ENCODE results near the gene FRAT1. TPM values are rescaled to one million over a fixed set of nuclear protein-coding genes. Genes with fewer than 3 reads are reported as not detected.

FRAT1 gene
- total RNA-seq, 4 donors from 2014 or later: 4.2 to 22.9 (median 5.9) TPM

GRCh38 chr10:97297556-97298222 lies 21.4 kb upstream of the FRAT1 start:
- TF ChIP-seq, protein P1, sequence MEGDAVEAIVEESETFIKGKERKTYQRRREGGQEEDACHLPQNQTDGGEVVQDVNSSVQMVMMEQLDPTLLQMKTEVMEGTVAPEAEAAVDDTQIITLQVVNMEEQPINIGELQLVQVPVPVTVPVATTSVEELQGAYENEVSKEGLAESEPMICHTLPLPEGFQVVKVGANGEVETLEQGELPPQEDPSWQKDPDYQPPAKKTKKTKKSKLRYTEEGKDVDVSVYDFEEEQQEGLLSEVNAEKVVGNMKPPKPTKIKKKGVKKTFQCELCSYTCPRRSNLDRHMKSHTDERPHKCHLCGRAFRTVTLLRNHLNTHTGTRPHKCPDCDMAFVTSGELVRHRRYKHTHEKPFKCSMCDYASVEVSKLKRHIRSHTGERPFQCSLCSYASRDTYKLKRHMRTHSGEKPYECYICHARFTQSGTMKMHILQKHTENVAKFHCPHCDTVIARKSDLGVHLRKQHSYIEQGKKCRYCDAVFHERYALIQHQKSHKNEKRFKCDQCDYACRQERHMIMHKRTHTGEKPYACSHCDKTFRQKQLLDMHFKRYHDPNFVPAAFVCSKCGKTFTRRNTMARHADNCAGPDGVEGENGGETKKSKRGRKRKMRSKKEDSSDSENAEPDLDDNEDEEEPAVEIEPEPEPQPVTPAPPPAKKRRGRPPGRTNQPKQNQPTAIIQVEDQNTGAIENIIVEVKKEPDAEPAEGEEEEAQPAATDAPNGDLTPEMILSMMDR (IDR thresholded peaks at IDR 0.05): no peak
- DNase-seq (ENCODE audit: low spot score) (no peak), ATAC-seq (ENCODE audit: low FRiP score) (peak; percentile 51)

- DNase-seq (ENCODE audit: low spot score): no peak
- ATAC-seq (ENCODE audit: low FRiP score): no peak
- TF ChIP-seq, protein P1 (IDR thresholded peaks at IDR 0.05): no peak
These were observed 20.9 kb upstream of the FRAT1 start for GRCh38 chr10:97298223-97298571.

- ATAC-seq (ENCODE audit: low FRiP score) (no peak), DNase-seq (ENCODE audit: low spot score) (no peak)
- TF ChIP-seq, protein P1 (IDR thresholded peaks at IDR 0.05): no peak
These were observed 18.1 kb upstream of the FRAT1 start for GRCh38 chr10:97300980-97301379.

DNA sequence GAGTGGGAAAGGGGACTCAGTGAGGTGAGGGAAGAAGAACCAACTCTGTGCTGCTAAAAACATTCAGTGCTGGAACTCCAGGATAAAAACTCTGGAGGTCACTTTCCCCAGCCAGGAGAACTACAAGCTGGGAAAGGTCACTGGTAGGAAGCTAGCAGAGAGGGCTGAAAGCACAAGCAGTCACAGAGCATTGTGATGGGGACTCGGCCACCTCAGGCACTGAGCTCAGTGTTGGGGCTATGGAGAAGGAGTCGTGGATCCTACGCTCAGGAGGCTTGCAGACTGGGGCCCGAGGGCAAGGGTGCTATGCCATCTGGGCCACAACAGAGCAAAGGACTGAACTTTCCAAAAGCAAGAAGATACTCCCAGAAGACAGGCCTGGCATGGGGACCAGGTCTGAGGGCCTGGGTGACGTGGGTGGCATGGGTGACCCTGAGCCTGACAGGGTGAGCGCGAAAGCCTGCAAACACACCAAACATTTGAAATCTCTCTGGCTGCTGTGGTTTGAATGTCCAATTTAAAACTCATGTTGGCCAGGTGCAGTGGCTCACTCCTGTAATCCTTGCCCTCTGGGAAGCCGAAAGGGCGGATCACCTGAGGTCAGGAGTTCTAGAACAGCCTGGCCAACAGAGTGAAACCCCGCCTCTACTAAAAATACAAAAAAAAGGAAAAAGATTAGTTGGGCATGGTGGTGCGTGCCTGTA lies 16.8 kb upstream of the FRAT1 start:
- TF ChIP-seq, protein P1 (IDR thresholded peaks at IDR 0.05): no peak
- no peak for DNase-seq (ENCODE audit: low spot score)

GRCh38 chr10:97307441-97307840 lies 11.6 kb upstream of the FRAT1 start:
- peak; percentile 57 for ATAC-seq (ENCODE audit: low FRiP score)
- TF ChIP-seq, protein P1 (IDR thresholded peaks at IDR 0.05): no peak
- DNase-seq (ENCODE audit: low spot score): no peak

More for the DNA sequence above, 16.8 kb upstream of the FRAT1 start:
- ATAC-seq (ENCODE audit: low FRiP score): no peak

- no peak for DNase-seq (ENCODE audit: low spot score)
- ATAC-seq (ENCODE audit: low FRiP score): peak; percentile 28
- TF ChIP-seq, protein P1 (IDR thresholded peaks at IDR 0.05): no peak
These were observed 10.9 kb upstream of the FRAT1 start for GRCh38 chr10:97307866-97308780.

All from omental fat pad (tissue), 4 donors.